Camera-type eye (tissue), 1 donor: ENCODE measurements around the gene MTLN. TPM values are rescaled to one million over a fixed set of nuclear protein-coding genes. Genes with fewer than 3 reads are reported as not detected.

Experiments used
- total RNA-seq: library from RNA; depleted of rRNA; stranded (reverse); fragments of >200 nt; gene quantifications from one replicate; pipeline ENCODE4 v1.2.3, GENCODE V29; 2014

Gene MTLN
- 18.3 TPM for total RNA-seq

GRCh38 chr2:110211938-110212858, at the start of gene MTLN:
Gene MTLN, minus strand, starts transcription at chr2:110212547. Its CDS starts 22 bp downstream, at chr2:110212525.

GRCh38 chr2:110204408-110205385, 7.7 kb downstream of the MTLN start, which contains the start of gene NPHP1:
Gene NPHP1, minus strand, starts transcription at chr2:110205013. Its CDS starts 45 bp downstream, at chr2:110204968.

Other genes starting within 250 kb of the MTLN start
- 10.9 TPM for gene MALL, start 96.7 kb downstream of the MTLN start, total RNA-seq
- 8.8 TPM for gene NPHP1, start 7.5 kb downstream of the MTLN start, total RNA-seq